Activated CD4-positive, alpha-beta memory T cell treated with anti-CD3 and anti-CD28 coated beads for 36 hours (primary cell): ENCODE results near the gene FAM228B. TPM values are rescaled to one million over a fixed set of nuclear protein-coding genes. Genes with fewer than 3 reads are reported as not detected.

Source experiments
- CTCF ChIA-PET: fragments of 350-600 bp; sonication (Branson Sonifier 250); formaldehyde crosslinking; loops from one replicate; lab custom pipeline; 2021; ENCODE audit warnings: antibody characterized with exemption, inconsistent platforms; lab: Charles Lee
- POLR2A ChIA-PET: fragments of 350-600 bp; sonication (Branson Sonifier 250); formaldehyde crosslinking; loops from one replicate; lab custom pipeline; 2021; ENCODE audit warnings: antibody characterized with exemption; lab: Charles Lee
- DNase-seq: peaks from one replicate; pipeline ENCODE4 v3.0.0-alpha.2; 2020
- H3K27ac Mint-ChIP-seq: one replicate; pipeline ENCODE4 v1.8.0; 2021; ENCODE audit warnings: mixed read lengths
- H3K27me3 Mint-ChIP-seq: one replicate; pipeline ENCODE4 v1.8.0; 2021; ENCODE audit warnings: mixed read lengths
- H3K36me3 Mint-ChIP-seq: one replicate; pipeline ENCODE4 v1.8.0; 2021; ENCODE audit warnings: mixed read lengths
- H3K4me1 Mint-ChIP-seq: one replicate; pipeline ENCODE4 v1.8.0; 2021; ENCODE audit warnings: low read depth, mixed read lengths
- H3K4me3 Mint-ChIP-seq: one replicate; pipeline ENCODE4 v1.8.0; 2021; ENCODE audit warnings: mild to moderate bottlenecking, mixed read lengths
- H3K9me3 Mint-ChIP-seq: one replicate; pipeline ENCODE4 v1.8.0; 2021; ENCODE audit warnings: mixed read lengths
- intact Hi-C: fragments of 100-400 bp; cut with micrococcal nuclease; formaldehyde crosslinking; loops from one replicate; pipeline ENCODE4 v1.15.1; 2023
- total RNA-seq, 2 experiments: library from RNA; stranded (reverse); gene quantifications; one replicate each; pipeline ENCODE4 v1.2.3, GENCODE V29; 2021

FAM228B gene
- total RNA-seq, 2 experiments from 2014 or later = 6.5 to 7.2 TPM

DNA sequence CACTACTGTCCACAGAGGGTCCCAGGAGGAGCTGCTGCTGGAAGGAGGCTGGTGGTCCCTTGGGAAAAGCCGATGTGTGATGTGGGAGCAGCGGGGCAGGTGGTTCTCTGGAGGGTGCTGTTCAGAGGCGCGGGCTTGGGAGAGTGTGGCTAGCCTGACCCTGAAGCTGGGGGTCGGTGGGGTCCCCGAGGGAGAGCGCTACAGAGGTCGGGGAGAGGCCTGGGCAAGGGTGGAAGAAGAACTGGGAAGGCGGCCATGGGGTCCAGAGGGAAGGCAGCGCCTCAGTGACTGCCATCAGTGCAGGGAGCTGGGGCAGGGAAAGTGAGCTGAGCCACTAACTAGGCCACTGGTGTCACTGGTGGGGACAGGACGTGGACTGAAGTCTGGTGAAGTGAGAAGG, 84.1 kb downstream of the FAM228B start:
- H3K4me3 Mint-ChIP-seq = no peak overlapping the region
- H3K9me3 Mint-ChIP-seq = no peaks in the 10 kb centered on the region
- H3K27ac Mint-ChIP-seq = no peak overlapping the region

DNA sequence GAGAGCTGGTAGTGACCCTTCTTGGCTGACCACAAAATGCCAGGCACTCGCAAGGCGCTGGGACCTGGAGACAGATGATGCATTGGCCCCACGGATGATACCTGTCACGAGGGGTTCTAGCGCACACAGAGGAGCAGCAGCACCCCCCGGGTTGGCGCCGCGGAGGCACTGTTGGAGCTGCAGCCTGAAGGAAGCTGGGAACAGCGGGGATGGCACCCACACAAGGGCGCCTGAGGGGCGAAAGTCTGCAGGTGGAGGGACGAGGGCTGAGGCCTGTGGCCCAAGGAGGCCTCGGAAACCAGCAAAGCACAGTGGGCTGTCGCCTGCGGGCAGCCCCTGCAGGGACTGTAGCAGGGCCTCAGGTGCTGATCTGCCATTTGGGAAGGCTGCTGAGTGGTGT, 85.2 kb downstream of the FAM228B start:
- peaks cover 59% of the 10 kb centered on the region for H3K36me3 Mint-ChIP-seq
- CTCF ChIA-PET = interaction anchor here (1.2 kb wide), 1 partner anchor 45 kb away, joined by 3 read pairs; no protein-coding TSS in a partner anchor
- no peaks in the 10 kb centered on the region for H3K27me3 Mint-ChIP-seq
- H3K27ac Mint-ChIP-seq = no peak overlapping the region
- H3K9me3 Mint-ChIP-seq = no peaks in the 10 kb centered on the region
- no peak for DNase-seq
- POLR2A ChIA-PET = no interaction called here
- H3K4me3 Mint-ChIP-seq = no peak overlapping the region
- intact Hi-C loops = no loop called here
- H3K4me1 Mint-ChIP-seq = no peaks in the 10 kb centered on the region

More for the DNA sequence above, 84.1 kb downstream of the FAM228B start:
- POLR2A ChIA-PET = no interaction called here
- Mint-ChIP-seq H3K4me1 (no peaks in the 10 kb centered on the region), H3K27me3 (no peaks in the 10 kb centered on the region), H3K36me3 (peaks cover 57% of the 10 kb centered on the region)
- intact Hi-C loops = no loop called here
- DNase-seq = no peak
- CTCF ChIA-PET = interaction anchor here (1.2 kb wide), 1 partner anchor 44 kb away, joined by 3 read pairs; no protein-coding TSS in a partner anchor

DNA sequence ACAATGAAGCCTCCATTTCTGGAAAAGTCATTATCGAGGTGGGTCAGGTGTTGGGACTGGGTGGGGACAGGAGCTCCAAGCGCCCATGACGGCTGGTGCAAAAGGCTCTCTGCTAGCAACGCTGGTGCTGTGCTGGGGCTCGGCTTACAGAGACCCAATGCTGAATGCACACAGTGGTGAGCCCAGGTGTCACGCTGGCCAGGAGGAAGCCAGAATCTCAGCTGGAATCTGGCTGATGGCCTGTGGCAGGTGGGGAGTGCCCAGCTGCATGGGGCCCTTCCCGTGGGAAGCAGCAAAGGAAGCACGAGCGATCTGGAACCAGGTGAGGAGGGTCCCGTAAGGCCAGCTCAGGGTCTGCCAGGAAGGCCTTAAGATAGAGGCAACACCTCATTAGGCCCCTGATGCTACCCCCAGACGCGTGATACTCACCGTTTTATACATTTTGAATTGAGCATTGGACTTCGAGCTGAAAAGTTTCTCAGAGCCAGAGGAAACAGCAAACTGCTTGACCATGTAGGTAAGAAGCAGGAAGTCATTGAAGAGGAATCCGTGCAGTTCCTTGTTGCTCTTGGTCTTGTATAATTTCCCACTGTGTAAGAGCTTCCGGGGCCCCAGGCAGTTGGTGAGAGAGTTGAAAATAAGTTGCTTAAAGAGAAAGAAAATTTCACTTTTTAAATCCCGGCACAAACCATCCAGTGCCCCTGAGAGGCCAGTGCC, 86.3 kb downstream of the FAM228B start:
- intact Hi-C loops = no loop called here
- no peaks in the 10 kb centered on the region for H3K4me1 Mint-ChIP-seq
- CTCF ChIA-PET = no interaction called here
- POLR2A ChIA-PET = no interaction called here
- H3K4me3 Mint-ChIP-seq = no peak overlapping the region
- no peaks in the 10 kb centered on the region for H3K9me3 Mint-ChIP-seq
- no peaks in the 10 kb centered on the region for H3K27me3 Mint-ChIP-seq
- no peak overlapping the region for H3K27ac Mint-ChIP-seq
- H3K36me3 Mint-ChIP-seq = peaks cover 48% of the 10 kb centered on the region
- DNase-seq = no peak

DNA sequence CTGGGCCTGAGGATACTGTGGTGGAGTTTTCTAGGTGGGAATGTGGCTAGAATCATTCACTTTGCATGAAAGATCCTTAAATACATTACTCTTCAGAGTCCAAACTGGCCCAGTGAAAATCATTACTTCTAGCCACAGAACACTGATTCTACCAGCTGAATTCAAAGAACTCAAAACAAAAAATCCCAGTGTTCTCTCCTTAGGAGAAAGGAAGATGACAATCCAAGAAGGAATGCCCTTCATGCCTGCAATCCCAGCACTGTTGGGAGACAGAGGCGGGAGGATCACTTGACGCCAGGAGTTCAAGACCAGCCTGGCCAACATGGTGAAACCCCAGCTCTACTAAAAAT, 86.8 kb downstream of the FAM228B start:
- Mint-ChIP-seq H3K4me3 (no peak overlapping the region), H3K27ac (no peak overlapping the region), H3K27me3 (no peaks in the 10 kb centered on the region), H3K4me1 (peaks cover 4% of the 10 kb centered on the region), H3K9me3 (no peaks in the 10 kb centered on the region), H3K36me3 (peaks cover 44% of the 10 kb centered on the region)
- no peak for DNase-seq
- ChIA-PET POLR2A (no interaction called here), CTCF (no interaction called here)
- intact Hi-C loops = no loop called here

DNA sequence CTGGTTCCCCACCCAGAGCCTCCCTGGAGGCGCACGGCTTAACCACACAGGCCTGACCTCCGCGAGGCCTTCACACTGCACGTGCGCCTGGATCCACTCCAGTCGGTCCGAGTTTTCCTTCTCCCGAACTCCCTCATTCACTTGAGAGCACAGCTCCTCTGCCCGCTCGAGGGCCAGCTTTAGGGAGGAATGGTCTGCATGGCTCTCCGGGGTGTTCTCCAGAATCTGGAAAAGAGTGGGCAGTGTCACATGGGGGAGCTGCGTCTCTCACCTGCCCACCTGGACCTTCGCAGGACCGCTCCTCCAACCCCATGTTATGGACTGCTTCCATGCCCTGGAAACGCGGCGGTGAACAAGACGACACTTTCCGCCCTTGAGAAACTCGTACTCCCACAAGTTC, 87.5 kb downstream of the FAM228B start:
- Mint-ChIP-seq H3K4me3 (no peak overlapping the region), H3K27ac (no peak overlapping the region), H3K27me3 (no peaks in the 10 kb centered on the region), H3K9me3 (no peaks in the 10 kb centered on the region), H3K4me1 (peaks cover 9% of the 10 kb centered on the region), H3K36me3 (peaks cover 43% of the 10 kb centered on the region)
- intact Hi-C loops = no loop called here
- ChIA-PET CTCF (no interaction called here), POLR2A (no interaction called here)
- DNase-seq = no peak

DNA sequence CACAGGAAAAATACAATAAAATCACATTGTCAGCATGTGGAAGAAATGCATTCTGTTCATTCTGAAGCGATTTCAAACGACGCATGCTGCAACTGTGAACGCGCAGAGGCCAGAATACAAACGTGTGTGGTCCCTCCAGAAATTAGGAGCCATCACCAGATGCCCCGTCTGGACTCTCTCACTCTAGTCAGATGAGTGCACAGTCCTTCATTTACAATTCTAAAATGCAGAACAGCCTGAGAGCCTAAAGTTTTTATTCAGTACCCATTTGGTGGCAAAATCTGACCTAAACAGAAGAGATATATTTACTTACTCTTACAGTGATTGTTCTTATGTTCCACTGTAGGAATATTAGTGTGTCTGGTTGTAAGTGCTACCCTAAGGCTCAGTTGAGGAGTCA, 88.1 kb downstream of the FAM228B start:
- H3K4me1 Mint-ChIP-seq = peaks cover 13% of the 10 kb centered on the region
- ChIA-PET POLR2A (no interaction called here), CTCF (no interaction called here)
- H3K9me3 Mint-ChIP-seq = no peaks in the 10 kb centered on the region
- no peak overlapping the region for H3K27ac Mint-ChIP-seq
- intact Hi-C loops = no loop called here
- no peak for DNase-seq
- H3K4me3 Mint-ChIP-seq = no peak overlapping the region
- peaks cover 47% of the 10 kb centered on the region for H3K36me3 Mint-ChIP-seq
- H3K27me3 Mint-ChIP-seq = no peaks in the 10 kb centered on the region

DNA sequence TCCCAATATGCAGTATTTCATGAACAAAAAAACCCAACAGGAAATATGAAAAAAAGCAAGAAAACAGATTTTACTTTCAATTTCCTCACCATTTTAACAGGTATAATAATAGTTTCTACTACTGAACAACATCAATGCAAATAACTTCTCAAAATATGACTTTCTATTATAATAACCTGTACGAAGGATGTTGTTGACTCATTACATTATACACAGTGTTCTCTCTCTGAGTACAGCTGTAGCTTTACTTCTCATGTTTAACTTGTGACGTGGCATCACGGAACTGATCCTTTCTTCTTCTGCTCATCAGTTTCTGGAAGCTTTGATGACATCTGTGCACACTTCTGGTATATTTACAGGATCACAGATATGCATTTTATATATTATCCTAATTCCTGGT, 91.6 kb downstream of the FAM228B start:
- H3K9me3 Mint-ChIP-seq = no peaks in the 10 kb centered on the region
- DNase-seq = peak; percentile 23
- H3K27me3 Mint-ChIP-seq = no peaks in the 10 kb centered on the region
- POLR2A ChIA-PET = interaction anchor here (1.2 kb wide), 1 partner anchor 145 kb away, joined by 5 read pairs; the partner anchor contains the start of gene ITSN2
- no peak overlapping the region for H3K4me3 Mint-ChIP-seq
- CTCF ChIA-PET = no interaction called here
- H3K4me1 Mint-ChIP-seq = peaks cover 13% of the 10 kb centered on the region
- intact Hi-C loops = no loop called here
- no peak overlapping the region for H3K27ac Mint-ChIP-seq
- H3K36me3 Mint-ChIP-seq = peaks cover 34% of the 10 kb centered on the region

Other genes with a start within 250 kb of the FAM228B start
- gene ATAD2B, start 196.3 kb upstream of the FAM228B start, total RNA-seq = 10 to 100 TPM; 13.2 to 14.3 TPM
- 10 to 100 TPM; 11.8 to 12.2 TPM for gene UBXN2A, start 183.0 kb upstream of the FAM228B start, total RNA-seq
- under 1 TPM in 1 of 2 experiments, not detected in 1; 0.39 TPM for gene MFSD2B, start 113.4 kb upstream of the FAM228B start, total RNA-seq
- 10 to 100 TPM; 18.4 to 21.2 TPM for gene WDCP, start 76.1 kb upstream of the FAM228B start, total RNA-seq
- gene FKBP1B, start 73.7 kb upstream of the FAM228B start, total RNA-seq = 1 to 10 TPM; 3.4 to 3.7 TPM
- 100 to 1,000 TPM; 145 to 148 TPM for gene SF3B6, start 47.1 kb upstream of the FAM228B start, total RNA-seq
- gene TP53I3, start 38.6 kb upstream of the FAM228B start, total RNA-seq = under 1 TPM; 0.90 to 0.94 TPM
- gene PFN4, start 135 bp upstream of the FAM228B start, total RNA-seq = under 1 TPM in 1 of 2 experiments, not detected in 1; 0.40 TPM
- under 1 TPM; 0.12 to 0.17 TPM for gene FAM228A, start 51.6 kb downstream of the FAM228B start, total RNA-seq
- gene ITSN2, start 237.1 kb downstream of the FAM228B start, total RNA-seq = 10 to 100 TPM; 60.4 to 61.0 TPM